ENCODE data around the gene PANX3.

PANX3 gene

GRCh38 chr11:124658501-124658900 is 47.3 kb downstream of the PANX3 start:
- DNase-seq (ENCODE audit: low read depth), result no peak

- DNase-seq (ENCODE audit: low read depth), result no peak
Observed at GRCh38 chr11:124658986-124659385, 47.8 kb downstream of the PANX3 start.

DNA sequence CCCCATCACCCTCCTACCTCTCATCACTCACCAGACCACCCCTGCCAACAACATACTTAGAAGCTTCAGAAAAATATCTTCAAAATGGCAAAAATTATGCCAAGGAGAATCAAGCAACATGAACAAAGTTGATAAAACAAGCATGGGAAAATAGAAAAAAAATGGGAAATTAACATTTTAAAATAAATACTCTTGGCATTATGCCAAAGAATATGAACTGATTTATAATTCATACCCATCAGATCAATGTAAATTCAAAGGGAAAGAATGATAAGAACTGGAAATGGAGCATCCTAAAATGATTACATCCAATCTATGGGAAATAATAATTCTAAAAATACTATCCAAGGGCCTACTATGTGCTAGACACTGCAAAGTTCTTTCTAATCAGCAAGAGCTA is 50.3 kb downstream of the PANX3 start:
- DNase-seq (ENCODE audit: low read depth), result no peak

GRCh38 chr11:124662106-124662505 is 50.9 kb downstream of the PANX3 start:
- DNase-seq (ENCODE audit: low read depth), result no peak

- DNase-seq (ENCODE audit: low read depth), result no peak
Observed at GRCh38 chr11:124663861-124664260, 52.6 kb downstream of the PANX3 start.

DNA sequence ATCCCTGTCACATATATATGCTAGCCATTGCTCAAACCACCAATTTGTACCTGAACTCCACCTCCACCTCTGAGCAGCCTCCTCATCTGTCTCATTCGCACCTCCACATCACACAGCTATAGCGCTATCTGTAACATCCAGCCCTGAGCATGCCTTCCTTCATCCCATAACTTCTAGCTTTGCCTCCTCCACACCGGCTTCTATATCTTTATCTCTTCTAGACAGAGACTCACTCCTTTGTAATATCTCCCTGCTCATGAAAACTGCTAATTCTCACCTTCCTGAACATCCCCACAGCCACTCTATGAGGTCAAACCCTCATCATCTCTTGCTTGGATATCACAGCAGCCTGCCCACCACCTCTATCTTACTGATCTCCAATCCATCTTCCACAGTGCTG is 56.4 kb downstream of the PANX3 start:
- no peak for DNase-seq (ENCODE audit: low read depth)

GRCh38 chr11:124669193-124669592 is 58.0 kb downstream of the PANX3 start:
- DNase-seq (ENCODE audit: low read depth), result no peak
